ENCODE data around the gene POC1A.

DNA sequence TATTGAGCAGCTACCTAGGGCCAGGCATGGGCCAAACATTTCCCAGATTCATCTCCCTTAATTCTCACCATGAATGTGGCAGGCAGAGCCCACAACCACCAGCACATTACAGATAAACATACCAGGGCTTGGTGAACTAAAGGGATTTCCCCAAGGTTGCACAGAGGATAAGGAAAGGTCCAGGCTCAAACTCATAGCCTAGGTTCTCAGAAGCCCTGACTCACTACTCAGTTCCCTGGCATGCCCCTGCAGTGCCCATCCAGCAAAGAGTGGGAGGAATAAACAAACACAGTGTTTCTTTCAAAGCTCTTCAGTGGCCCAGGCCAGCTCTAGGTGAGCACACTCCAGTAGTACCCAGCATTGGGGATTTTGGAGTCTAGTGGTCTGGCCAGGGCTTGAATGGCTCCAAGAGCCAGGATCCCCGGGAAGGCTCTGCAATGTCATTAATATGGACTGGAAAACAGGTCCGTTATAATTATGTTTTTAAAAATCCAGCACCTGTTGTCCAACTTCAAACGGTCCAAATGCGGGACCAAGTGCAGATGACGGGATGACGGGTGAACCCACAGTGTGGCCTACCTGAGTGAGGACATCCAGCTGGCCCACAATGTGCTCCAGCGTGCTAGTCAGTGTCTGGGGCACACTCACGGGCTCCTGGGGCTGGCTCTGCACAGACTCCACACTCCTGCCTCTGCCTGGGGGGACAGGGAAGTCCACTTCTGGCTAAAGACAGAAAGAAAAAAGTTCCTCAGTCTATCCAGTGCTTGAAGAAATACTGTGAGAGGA, 58.0 kb downstream of the POC1A start:
- no peak for TF ChIP-seq FOXK2 (IDR thresholded peaks at IDR 0.05)
- no peak for TF ChIP-seq BHLHE40 (IDR thresholded peaks at IDR 0.05; ENCODE audit: borderline replicate concordance)
- no peak for TF ChIP-seq SP1 (IDR thresholded peaks at IDR 0.05)
- TF ChIP-seq FOXM1 (IDR thresholded peaks at IDR 0.05; ENCODE audit: borderline replicate concordance), result no peak
- TF ChIP-seq HDGF (IDR thresholded peaks at IDR 0.05; ENCODE audit: borderline replicate concordance), result no peak
- TF ChIP-seq LEF1 (IDR thresholded peaks at IDR 0.05; ENCODE audit: borderline replicate concordance), result no peak

Data from HEK293T (cell line).